Measurements from ENCODE around the gene SUSD3. TPM values are rescaled to one million over a fixed set of nuclear protein-coding genes. Genes with fewer than 3 reads are reported as not detected.

The SUSD3 gene
- total RNA-seq, 1 donor from 2014 or later = 1.3 TPM

- H3K4me3 ChIP-seq (ENCODE audit: low read depth, low read length) = no peak overlapping the region
- H3K36me3 ChIP-seq (ENCODE audit: control insufficient read depth, insufficient read depth, low read length) = no peaks in the 10 kb centered on the region
- peaks cover 12% of the 10 kb centered on the region for H3K27me3 ChIP-seq (ENCODE audit: control insufficient read depth, insufficient read depth, low read length)
- no peak for DNase-seq (ENCODE audit: low read depth)
- TF ChIP-seq, protein P1, sequence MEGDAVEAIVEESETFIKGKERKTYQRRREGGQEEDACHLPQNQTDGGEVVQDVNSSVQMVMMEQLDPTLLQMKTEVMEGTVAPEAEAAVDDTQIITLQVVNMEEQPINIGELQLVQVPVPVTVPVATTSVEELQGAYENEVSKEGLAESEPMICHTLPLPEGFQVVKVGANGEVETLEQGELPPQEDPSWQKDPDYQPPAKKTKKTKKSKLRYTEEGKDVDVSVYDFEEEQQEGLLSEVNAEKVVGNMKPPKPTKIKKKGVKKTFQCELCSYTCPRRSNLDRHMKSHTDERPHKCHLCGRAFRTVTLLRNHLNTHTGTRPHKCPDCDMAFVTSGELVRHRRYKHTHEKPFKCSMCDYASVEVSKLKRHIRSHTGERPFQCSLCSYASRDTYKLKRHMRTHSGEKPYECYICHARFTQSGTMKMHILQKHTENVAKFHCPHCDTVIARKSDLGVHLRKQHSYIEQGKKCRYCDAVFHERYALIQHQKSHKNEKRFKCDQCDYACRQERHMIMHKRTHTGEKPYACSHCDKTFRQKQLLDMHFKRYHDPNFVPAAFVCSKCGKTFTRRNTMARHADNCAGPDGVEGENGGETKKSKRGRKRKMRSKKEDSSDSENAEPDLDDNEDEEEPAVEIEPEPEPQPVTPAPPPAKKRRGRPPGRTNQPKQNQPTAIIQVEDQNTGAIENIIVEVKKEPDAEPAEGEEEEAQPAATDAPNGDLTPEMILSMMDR (IDR thresholded peaks at IDR 0.05; ENCODE audit: insufficient read depth, low read length, poor library complexity, severe bottlenecking) = no peak
These were observed 9.0 kb upstream of the SUSD3 start for GRCh38 chr9:93049491-93049890.

- no peak overlapping the region for H3K4me3 ChIP-seq (ENCODE audit: low read depth, low read length)
- DNase-seq (ENCODE audit: low read depth) = no peak
- no peaks in the 10 kb centered on the region for H3K36me3 ChIP-seq (ENCODE audit: control insufficient read depth, insufficient read depth, low read length)
- peaks cover 12% of the 10 kb centered on the region for H3K27me3 ChIP-seq (ENCODE audit: control insufficient read depth, insufficient read depth, low read length)
- TF ChIP-seq, protein P1 (IDR thresholded peaks at IDR 0.05; ENCODE audit: insufficient read depth, low read length, poor library complexity, severe bottlenecking) = no peak
These were observed 8.3 kb upstream of the SUSD3 start for GRCh38 chr9:93050231-93050630.

- H3K36me3 ChIP-seq (ENCODE audit: control insufficient read depth, insufficient read depth, low read length) = no peaks in the 10 kb centered on the region
- H3K4me3 ChIP-seq (ENCODE audit: low read depth, low read length) = no peak overlapping the region
- TF ChIP-seq, protein P1 (IDR thresholded peaks at IDR 0.05; ENCODE audit: insufficient read depth, low read length, poor library complexity, severe bottlenecking) = no peak
- no peak for DNase-seq (ENCODE audit: low read depth)
- H3K27me3 ChIP-seq (ENCODE audit: control insufficient read depth, insufficient read depth, low read length) = peaks cover 12% of the 10 kb centered on the region
These were observed 6.8 kb upstream of the SUSD3 start for GRCh38 chr9:93051680-93052089.

GRCh38 chr9:93052791-93053540, 5.5 kb upstream of the SUSD3 start:
- no peak for DNase-seq (ENCODE audit: low read depth)
- Histone ChIP-seq H3K4me3 (ENCODE audit: low read depth, low read length) (no peak overlapping the region), H3K36me3 (ENCODE audit: control insufficient read depth, insufficient read depth, low read length) (no peaks in the 10 kb centered on the region), H3K27me3 (ENCODE audit: control insufficient read depth, insufficient read depth, low read length) (peaks cover 12% of the 10 kb centered on the region)
- TF ChIP-seq, protein P1 (IDR thresholded peaks at IDR 0.05; ENCODE audit: insufficient read depth, low read length, poor library complexity, severe bottlenecking) = peak; percentile 18

GRCh38 chr9:93053781-93054331, 4.6 kb upstream of the SUSD3 start:
- H3K4me3 ChIP-seq (ENCODE audit: low read depth, low read length) = no peak overlapping the region
- H3K36me3 ChIP-seq (ENCODE audit: control insufficient read depth, insufficient read depth, low read length) = no peaks in the 10 kb centered on the region
- no peak for DNase-seq (ENCODE audit: low read depth)
- TF ChIP-seq, protein P1 (IDR thresholded peaks at IDR 0.05; ENCODE audit: insufficient read depth, low read length, poor library complexity, severe bottlenecking) = no peak
- peaks cover 12% of the 10 kb centered on the region for H3K27me3 ChIP-seq (ENCODE audit: control insufficient read depth, insufficient read depth, low read length)
